Stimulated activated CD8-positive, alpha-beta memory T cell treated with anti-CD3 and anti-CD28 coated beads, Interleukin-15, amount 100 ng/mL, for 24 hours (primary cell): Measurements from ENCODE around the gene DCAF15.
A peak's percentile ranks its signal among the peaks of the same experiment; 100 is the strongest.

Source experiments
- DNase-seq: peaks from one replicate; pipeline ENCODE4 v3.0.0-alpha.2; 2020; ENCODE audit warnings: low read depth

The DCAF15 gene

DNA sequence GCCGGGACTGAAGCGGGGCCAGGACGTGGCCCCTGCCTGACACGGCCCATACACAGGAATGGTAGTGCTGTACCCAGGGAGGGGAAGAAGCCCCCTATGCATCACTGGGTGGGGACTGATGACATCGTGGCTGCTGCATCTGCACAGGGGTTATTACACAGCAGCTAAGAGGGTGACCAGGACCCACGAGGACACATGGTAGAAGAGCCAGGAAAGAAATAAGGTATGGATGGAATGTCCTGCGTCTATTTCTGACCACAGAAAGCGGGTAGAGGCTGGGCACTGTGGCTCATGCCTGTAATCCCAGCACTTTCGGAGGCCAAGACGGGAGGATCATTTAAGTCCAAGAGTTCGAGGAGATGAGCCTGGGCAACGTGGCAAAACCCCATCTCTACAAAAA, 24.1 kb downstream of the DCAF15 start:
- no peak for DNase-seq

DNA sequence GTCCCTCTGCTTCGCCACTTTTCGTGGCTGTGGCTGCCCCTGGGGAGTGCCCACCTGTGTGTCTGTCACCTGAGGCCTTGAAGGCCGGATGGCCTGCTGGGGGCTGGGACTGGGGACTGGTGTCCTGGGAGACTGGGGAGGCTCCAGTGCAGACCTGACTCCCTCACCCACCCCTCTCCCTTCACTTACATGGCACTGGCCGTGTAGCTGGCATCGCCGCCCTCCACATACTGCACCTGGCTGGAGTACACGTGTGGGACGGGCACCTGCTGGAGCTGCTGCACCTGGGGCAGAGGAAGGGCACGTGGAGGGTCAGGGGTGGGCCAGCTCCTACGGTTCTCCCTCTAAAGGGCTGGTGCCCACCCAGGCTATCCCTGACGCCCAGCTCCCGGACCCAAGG, 25.5 kb downstream of the DCAF15 start:
- no peak for DNase-seq

DNA sequence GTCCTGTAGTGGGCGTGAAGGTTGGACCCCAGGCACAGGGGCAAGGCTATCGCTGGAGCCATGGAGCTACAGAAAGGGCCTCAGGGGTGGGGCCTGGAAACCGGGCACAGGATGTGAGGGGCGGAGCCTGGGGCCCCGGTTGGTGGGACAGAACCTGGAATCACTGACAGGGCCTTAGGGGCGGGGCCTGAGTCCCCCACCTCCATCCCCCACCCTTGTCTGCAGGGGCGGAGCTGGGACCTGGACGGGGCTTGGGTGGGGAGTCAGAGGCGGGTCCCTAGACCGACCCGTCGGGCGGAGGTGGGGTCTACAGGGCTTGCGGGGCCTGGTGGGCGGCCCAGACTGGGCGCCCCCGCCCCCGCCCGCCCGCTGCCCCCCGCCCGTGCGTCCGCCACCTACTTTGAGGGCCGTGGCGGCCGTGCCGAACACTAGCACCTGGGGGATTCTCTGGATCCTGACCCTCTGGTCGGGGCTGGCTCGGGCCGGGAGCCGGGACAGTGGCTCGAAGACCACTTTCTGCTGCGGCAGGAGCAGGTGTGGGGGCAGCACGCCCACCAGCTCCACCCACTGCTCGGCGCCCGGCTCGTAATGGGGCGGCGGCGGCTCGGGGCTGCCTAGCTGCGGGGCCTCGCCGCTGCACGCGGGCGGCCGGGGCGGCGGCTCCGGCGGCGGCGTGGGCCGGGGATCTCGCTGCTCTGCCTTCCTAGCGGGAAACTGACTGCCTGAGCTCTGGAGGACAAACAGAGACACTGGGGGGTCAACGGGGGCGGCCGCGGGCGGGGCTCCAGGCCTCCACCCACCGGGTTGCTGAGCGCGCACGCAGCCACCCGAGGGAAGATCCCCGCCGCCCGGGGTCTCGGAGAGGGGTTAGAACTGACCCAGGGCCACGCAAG, 26.3 kb downstream of the DCAF15 start:
- no peak for DNase-seq

DNA sequence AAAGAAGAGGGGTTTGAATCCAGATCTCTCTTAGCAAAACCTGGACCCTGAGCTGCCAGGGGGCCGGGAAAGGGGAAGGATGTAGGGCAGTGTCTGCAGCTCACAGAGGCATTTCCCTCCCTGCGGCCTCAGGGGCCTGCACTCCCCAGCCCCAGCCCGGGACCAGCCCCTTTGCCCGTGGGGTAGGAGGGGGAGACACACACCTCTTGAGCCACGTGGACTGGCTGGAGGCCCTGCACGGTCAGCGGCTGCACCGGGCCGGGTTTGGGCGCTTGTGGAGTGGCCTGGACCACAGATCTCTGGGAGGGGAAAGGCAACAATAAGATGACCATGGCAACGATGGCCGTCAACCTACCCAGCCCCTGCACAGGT, 26.9 kb downstream of the DCAF15 start:
- no peak for DNase-seq

DNA sequence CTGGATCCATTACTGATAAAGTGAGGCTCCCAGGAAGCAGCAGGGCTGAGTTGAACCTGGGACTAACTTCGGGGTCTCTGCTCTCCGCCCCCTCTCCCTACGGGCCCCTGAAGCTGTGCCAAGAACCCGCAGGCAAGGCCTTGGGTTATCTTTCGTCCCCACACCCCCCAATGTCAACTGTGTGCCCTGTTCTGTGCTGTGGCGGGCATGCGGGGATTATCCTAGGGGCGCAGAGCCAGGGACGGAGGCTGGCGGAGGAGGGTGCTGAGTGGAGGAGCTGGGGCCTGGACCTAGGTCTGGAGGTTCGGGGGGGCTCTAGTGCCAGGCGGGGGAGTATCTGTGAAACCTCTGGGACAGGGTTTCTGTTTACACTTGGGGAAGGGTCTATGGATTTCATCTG, 27.4 kb downstream of the DCAF15 start:
- DNase-seq: no peak

DNA sequence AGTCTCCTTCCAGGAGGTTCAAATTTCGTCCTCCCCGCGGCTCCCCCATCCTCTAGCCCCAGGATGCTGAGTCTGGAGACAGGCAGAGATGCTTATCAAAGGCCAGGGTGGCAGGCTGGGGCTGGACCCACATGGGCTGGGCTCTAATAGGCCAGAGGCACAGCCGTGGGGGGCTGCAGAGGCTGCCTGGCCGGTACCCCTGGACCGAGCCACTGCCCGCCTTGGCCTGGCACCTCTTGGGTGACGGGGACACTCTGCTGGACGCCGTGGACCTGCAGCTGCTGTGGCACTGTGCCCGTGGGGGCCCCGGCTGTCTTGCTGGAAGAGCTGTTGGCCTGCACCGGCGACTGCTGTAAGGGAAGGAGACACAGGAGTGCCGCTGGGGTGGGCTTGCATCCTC, 28.0 kb downstream of the DCAF15 start:
- DNase-seq: no peak

DNA sequence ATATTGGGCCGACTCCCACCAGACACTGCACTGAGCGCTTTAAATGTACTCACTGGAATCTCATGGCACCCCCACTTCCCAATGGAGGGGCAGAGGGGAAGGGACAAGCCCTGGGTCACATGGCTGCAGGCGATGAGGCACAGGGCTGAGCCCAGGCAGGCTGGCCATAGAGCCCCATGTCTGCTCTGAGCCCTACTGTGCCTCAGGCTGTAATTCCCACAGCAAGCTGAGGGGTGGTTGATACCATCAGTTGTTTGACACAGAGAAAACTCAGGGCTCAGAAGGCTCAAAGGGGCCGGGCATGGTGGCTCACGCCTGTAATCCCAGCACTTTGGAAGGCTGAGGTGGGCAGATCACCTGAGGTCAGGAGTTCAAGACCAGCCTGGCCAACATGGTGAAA, 28.7 kb downstream of the DCAF15 start:
- no peak for DNase-seq

DNA sequence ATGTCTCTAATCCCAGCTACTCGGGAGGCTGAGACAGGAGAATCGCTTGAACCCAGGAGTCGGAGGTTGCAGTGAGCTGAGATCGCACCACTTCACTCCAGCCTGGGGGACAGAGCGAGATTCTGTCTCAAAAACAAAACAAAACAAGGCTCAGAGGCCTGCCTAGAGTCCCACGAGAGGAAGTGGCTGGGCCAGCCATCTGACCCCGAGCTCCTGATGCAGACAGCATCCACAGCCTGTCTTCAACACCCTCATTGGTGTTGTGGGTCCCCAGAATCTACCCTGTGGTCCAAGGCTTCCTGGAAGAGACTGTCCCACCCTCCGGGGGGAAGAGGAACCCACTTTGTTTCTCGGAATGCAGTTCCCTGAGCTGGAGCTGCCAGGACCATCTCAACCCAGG, 29.2 kb downstream of the DCAF15 start:
- no peak for DNase-seq

DNA sequence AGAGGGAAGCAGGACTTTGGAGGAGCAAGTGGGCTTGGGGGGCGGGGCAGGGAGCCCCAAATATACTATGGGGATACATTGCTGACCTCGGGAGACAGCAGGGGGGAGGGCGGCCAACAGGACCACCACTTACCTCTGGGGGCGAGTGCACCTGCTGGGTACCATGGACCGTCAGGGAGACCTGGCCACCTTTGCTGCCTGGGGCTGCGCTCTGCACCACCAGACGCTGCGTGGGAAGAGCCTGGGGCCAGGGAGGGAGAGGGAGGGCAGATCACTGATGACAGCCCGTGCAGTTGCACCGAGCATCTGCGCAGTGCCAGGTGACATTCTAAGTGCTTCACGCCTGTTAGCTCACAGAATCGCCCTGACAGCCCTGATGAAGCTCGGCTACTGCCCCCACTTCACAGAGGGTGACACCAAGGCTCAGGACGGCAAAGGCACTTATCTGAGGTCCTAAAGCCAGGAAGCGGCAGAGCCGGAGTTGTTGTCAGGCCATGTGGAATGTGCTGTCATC, 29.7 kb downstream of the DCAF15 start:
- no peak for DNase-seq

DNA sequence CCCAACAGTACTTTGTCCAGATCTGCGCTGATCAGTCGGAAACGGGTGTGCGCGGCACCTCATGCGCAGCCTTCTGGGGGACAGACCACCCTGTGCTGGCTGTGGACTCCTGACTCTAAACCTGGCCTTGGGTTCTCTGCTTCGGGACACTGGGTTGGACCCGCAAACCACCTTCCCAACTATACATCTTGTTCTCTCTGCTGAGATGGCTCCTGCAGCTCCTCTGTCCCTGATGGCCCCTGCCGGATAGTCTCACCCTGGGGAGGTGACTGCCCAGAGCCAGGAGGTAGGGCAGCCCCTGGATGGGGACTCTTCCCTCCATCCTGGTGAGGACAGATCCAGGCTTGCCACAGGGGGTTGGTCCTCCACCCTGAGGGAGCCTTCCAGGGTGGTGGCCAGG, 30.5 kb downstream of the DCAF15 start:
- DNase-seq: no peak

DNA sequence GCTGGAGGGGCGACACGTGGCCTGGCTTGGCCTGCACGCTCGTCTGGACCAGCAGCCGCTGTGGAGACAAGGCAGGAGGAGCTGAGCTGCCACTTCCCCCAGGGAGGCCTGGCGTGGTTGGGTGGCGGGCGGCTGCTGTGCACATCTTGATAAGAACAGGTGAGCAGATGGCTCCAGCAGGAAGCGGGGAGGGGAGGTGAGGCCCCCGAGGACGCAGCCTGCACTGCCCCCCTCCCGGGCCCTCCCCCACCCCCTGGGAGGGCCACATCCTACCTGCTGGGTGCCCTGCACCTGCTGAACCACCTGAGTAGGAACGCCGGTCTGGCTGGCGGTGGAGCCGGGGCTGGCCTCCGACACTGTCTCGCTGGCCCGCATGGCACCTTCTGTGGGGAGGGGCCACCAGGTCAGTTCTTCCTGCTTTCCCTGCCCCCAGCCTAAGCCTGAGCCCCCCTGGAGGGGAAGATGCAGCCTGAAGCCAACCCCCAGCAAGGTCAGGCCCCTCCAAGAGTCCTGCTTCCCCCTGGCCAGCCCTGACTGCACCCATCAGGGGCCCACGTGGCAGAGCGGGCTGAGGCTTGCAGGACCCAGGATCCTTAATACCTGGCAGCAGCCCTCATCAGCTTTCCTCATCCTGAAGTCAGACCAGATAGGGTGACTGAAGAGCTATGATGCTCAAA, 31.0 kb downstream of the DCAF15 start:
- DNase-seq: no peak

DNA sequence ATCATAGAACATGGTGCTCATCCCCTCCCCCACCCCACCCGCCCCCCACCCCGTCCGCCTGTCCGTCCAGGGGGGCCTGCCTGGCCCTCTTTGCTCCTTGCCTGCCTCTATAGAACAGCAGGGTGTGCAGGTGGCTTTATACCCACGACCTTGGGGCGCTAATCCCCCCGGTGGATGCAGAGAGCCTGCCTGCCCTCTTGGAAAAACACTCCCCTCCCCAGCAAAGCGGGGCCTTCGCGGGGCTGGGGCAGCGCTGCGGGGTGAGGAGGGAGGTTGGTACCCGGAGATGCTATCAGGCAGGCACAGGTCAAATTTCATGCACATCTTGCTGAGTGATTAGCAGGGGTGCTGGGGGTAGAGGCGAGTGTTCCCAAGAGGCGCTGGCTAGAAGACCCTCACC, 31.9 kb downstream of the DCAF15 start:
- DNase-seq: no peak

DNA sequence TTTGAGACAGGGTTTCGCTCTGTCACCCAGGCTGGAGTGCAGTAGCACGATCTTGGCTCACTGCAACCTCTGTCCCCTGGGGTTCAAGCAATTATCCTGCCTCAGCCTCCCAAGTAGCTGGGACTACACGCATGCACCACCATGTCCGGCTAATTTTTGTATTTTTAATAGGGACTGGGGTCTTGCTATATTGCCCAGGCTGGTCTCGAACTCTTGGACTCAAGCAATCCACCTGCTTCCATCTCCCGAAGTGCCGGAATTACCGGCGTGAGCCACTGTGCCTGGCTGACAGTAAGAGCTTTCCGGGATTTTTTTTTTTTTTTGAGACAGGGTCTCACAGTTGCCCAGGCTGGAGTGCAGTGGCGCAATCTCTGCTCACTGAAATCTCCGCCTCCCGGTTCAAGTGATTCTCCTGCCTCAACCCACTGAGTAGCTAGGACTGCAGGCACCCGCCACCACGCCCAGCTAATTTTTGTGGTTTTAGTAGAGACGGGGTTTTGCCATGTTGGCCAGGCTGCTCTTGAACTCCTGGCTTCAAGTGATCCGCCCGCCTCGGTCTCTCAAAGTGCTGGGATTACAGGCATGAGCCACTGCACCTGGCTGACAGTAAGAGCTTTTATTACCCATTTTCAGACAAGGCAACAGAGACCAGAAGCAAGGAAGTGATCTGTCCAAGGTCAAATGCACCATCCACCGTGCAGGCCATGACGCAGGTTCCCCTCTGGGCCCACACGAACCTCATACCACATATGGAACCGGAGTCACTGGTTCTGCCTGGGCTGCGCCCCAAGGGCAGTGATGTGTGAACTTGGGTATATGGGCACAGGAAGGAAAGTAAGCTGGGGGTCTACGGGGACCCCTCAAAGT, 32.8 kb downstream of the DCAF15 start:
- no peak for DNase-seq

DNA sequence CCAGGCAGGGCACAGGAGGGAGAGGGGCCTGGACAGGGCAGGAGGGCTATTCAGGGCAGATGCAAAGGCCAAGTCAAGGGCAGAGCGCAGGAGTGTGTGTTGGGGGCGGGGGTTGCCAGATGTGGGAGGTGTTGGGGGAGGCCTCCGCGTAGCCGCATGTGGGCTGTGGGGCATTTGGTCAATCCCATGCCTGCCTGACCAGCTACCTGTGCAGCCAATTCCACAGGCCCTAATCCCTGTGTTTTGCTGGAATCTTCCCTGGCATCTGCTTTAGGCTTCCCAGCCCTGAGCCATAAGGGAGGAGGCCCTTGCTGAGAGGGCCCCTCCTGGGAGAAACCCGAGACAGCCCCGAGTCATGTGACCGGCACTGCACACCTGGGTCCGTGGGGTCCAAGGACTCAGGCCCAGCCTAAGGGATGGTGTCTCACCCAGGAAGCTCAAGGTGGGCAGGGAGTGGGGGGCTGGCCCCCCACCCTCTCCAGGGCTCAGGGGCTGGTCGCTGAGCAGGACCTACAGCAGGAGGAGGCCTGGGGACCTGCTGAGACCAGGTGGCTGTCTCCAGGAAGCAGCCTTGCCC, 33.5 kb downstream of the DCAF15 start:
- no peak for DNase-seq

DNA sequence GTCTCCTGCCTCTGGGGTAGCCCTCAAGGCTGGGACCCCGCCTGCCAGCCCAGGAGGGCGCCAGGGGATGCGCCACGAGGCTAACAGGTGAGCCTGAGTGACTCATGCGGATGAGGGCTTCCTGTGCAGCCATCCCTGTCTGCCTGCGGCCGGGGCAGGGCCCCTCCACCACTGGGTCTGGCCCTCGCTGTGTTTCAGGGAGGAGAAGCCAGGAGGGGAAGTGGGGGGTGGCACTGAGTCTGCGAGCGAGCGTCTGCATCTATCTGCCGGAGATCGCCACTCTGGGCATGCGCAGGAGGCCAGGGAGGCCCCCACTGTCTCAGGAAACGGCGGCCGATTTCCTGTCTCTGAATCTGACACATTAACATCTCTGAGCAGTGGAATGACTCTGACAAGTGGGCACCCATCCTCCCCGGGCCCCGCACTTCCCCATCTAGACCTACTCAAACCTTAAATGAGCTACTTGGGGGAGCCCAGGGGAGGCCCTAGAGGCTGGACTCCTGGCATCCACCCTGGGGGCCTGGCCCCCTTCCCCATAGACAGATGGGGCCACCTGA, 34.1 kb downstream of the DCAF15 start:
- DNase-seq: peak; percentile 93

DNA sequence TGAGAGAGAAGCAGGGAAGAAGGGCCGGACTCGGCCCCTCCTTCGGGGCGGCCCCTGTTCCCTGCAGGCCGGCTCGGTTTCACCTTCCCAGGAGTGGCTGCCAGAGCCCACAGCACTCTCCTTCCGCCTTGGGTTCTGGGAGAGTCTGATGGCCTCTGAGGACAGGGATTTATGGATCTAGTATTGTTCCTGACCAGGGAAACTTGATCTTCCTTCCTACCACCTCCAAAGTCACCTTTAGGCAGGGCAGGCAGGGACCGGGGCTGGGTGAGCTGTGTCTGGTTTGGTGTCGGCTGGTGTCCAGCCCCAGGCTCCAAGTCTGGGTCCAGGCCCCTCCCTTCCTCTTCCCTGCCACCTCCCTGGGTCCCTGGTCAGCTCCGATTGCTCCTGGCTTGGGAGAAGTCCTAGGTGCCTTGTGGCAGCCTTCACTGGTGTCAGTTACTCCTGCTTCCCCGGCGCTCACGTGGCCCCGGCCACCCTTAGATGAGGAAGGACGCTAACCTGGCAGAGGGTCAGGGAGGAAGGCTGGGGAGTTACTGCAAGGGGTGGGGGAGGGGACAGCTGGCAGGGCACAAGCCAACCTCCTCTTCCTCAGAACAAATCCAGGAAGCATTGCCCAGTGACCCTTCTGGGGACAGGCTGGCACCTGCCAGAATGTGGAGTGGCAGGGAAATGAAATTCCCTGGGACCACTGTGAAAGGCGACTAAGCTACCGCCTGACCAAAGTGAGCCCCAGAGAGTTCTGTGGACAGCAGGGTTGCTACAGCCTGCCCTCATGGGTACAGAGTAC, 35.0 kb downstream of the DCAF15 start:
- no peak for DNase-seq

DNA sequence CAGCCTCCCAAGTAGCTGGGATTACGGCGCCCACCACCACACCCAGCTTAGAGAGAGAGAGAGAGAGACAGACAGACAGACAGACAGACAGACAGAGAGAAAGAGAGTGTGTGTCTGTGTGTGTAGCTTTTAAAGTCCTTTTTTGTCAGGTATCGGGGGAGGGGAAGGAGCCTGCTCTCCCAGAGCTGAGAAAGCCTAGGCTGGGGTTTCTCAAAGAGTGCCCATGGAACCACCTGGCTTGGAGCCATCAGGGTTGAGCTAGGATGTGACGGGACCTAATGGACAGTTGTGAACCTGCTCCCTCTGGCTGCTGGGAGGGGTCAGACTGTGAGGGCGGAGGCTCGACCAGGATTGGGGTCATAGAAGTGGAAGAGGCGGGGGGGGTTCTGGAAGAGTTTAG, 37.2 kb downstream of the DCAF15 start:
- no peak for DNase-seq

DNA sequence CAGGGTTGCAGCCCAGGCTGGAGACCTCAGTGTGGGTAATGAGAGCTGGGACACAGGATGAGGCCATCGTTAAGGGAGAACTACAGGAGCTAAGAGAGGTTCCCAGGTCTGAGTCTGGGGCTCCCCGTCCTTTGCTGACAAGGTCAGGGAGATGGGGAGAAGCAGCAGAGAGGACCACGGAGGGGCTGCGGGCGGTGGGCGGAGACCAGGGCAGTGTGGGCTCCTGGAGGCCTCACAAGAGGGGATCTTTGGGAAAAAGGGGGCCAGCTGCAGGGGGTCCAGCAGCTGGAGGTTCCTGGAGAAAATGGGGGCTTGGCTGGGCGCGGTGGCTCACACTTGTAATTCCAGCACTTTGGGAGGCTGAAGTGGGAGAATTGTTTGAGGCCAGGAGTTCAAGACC, 37.8 kb downstream of the DCAF15 start:
- DNase-seq: no peak

DNA sequence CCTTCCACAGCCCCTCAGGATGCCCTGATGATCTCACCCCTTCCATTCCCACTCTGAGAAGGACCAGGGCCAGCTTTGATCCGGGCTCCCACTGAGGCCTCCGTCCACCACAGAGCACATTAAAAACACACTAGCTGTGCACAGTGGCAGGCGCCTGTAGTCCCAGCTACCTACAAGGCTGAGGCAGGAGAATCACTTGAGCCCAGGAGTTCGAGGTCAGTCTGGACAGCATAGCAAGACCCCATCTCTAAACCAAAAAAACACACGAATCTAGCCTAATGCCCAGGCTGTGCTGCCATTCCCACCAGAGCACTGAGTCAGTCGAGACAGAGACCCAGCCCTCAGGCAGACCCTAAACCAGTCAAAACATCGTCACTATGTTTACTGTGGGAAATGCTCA, 39.7 kb downstream of the DCAF15 start:
- no peak for DNase-seq

DNA sequence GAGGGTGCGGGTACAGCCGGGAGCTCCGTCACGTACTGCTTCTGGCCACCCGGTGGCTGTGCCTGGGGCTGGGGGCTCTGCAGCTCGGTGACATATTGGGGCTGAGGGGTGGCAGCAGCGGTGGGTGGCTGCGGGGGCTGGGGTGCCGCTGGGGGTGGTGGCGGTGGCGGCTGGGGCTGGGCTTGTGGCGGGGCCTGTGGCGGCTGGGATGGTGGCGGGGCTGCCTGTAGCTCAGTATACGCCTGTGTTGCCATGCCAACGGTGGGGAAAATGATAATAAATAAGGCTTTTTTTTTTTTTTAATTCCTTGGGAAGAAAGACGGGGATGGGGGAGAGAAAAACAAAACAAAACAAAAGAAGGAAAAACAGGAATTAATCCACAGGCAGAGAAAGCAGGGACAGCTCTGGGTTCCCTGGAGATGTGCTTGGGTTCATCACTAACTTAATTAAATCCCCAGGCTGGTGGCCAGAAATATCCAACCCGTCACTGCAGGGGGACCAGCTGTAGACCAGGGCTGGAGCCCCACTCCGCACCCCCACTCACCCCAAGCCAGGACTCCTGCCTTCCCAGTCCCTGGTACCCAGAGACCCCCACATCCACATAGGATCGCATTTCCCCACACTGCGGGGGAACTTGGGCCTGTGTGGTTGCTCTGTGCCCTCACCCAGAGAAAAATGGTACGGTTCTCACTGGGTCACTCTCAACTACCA, 41.4 kb downstream of the DCAF15 start:
- no peak for DNase-seq
